Measurements from ENCODE around the gene PRRC1.

PRRC1 gene

DNA sequence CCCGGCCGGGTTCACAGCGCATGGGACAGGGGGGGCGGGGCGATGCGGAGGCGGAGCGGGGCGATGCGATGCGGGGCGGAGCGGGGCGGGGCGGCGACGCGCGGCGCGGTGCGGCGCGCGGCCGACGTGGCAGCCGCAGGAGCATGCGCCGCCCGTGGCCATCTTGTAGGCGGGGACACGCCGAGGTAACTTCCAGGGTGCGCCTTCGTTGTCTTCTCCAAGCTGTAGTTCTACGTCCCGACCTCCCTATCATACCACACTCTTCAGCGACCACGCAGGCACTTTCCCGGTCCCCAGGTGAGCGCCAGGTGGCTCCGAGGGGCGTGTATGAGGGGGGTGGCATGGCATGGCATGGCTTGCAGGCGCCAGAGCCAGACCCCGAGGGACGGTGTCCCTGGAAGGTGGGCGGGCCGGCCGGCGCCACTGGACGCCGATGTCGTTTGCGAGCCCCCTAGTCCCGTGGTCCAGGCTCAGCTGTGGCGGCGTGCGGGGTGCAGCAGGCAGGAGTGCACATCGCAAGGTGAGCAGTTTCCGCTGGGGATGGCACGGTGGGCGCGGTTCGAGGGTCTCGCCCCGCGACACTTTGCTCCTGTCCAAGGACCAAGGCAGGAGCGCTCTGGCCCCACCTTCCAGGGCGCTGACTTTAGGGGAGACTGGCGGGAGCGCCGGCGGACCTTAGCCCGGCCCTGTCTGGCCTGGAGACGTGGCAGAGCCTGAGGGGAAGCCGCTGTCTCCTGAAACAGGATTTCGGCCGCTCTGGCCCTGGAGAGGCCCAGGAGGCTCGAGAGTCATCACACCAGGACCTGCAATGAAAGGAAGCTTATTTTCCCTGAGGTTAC lies at the start of gene PRRC1:
PRRC1 (plus strand) TSS at position 161 of the 839 bp plus-strand sequence. CDS start 5,840 bp downstream, outside the sequence.
- TF ChIP-seq GATA3 (IDR thresholded peaks at IDR 0.05; ENCODE audit: low read depth, low read length) (no peak), GATA2 (IDR thresholded peaks at IDR 0.05; ENCODE audit: low read depth, low read length) (no peak)

DNA sequence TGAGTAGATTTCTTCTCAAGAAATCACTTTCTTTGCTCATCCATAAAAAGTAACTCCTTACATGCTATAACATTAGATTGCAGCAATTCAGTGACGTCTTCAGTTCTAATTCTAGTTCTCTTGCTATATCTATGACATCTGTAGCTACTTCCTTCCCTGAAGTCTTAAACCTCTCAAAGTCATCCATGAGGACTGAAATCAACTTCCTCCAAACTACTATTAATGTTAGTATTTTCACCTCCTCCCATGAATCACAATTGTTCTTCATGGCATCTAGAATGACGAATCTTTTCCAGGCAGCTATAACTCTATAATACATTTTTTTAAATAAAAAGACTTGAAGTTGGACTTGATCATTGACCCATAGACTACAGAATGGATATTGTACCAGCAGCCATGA lies 46.2 kb upstream of the PRRC1 start:
- TF ChIP-seq GATA3 (IDR thresholded peaks at IDR 0.05; ENCODE audit: low read depth, low read length) (no peak), GATA2 (IDR thresholded peaks at IDR 0.05; ENCODE audit: low read depth, low read length) (no peak)

DNA sequence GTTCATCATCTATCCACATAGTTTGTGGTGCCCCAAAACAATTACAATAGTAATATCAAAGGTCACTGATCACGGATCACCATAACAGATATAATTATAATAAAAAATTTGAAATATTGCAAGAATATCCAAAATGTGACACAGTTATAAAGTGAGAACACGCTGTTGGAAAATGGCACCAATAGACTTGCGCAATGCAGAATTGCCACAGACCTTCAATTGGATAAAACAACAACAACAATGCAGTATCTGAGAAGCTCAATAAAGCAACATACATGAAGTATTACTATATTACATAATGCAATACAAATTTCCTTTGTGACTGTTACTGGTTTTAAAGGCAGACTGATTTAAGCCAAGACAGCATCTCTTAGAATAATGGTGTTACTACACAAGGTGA lies 44.7 kb upstream of the PRRC1 start:
- no peak for TF ChIP-seq GATA3 (IDR thresholded peaks at IDR 0.05; ENCODE audit: low read depth, low read length)
- TF ChIP-seq GATA2 (IDR thresholded peaks at IDR 0.05; ENCODE audit: low read depth, low read length): no peak

DNA sequence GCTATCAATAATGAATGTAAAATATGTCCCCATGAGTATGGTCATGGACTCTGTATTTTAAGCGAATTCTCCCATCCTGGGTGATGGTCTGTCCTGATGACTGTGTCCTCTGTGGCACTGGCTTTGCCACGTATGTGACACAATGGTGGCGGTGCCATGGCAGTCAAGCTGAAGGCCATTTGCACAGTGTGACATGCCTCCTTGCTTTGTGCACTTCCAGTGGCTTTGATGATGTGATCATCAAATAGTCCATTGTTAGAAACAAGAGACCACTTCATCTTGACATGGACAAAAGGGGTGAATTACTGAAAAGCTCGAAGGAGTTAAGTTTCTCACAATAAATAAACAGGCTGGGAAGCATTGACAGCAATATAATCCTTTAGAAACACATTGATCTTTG lies 31.0 kb upstream of the PRRC1 start:
- TF ChIP-seq GATA2 (IDR thresholded peaks at IDR 0.05; ENCODE audit: low read depth, low read length) (no peak), GATA3 (IDR thresholded peaks at IDR 0.05; ENCODE audit: low read depth, low read length) (no peak)

DNA sequence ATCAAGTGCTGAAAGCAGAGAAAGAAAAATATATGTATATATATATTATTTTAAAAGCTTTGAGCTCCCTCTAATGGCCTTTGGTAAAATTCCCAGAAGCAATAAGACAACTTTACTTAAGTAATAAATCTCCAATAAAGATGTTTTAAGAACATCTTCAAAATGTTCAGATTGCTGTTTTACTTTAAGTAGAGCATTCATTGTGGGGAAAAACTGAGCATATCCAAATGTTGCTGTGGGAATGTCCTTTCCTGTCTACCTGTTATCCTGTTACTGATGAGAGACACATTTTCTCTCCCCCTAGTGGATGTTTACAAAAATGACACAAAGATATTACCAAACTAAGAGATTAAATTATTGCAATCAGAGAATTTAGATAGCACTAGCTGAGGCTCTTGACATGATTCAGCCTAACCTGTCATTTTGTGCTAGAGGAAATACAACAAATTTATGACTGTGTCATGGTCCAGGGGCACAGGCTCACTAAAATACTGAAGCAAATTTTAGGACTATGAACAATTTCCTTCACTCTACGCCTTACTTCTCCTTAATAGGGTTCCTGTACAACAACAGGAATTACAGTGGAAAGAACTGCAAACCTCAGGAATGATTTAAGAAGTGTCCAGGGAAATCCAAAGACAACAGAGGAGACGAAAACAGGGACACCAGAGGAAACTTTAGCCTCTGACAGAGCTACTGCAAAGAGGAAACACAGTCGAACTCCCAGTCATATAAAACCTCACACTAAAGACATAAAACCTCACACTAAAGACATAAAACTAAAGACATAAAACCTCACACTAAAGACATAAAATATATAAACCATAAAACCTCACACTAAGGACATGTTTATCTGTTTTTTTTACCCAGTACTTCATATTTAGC lies 24.3 kb upstream of the PRRC1 start:
- TF ChIP-seq GATA2 (IDR thresholded peaks at IDR 0.05; ENCODE audit: low read depth, low read length): no peak

DNA sequence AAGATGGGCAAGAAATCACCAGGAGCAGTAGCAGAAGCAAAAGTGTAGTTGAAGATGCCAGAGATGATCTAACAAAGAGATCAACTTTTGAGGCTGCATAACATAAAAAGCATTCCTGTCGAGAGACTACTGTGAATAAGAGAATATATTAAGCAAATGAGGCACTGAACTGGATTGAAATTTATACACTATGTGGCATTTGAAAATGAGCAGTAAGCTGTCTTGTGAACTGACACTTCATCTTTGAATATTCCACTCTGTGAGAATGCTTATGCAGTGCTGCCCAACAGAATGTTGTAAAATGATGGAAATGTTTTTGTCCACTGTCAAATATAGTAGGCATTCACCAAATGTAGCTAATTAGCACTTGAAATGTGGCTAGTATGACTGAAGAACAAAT lies 18.9 kb upstream of the PRRC1 start:
- TF ChIP-seq GATA2 (IDR thresholded peaks at IDR 0.05; ENCODE audit: low read depth, low read length) (no peak), GATA3 (IDR thresholded peaks at IDR 0.05; ENCODE audit: low read depth, low read length) (no peak)

DNA sequence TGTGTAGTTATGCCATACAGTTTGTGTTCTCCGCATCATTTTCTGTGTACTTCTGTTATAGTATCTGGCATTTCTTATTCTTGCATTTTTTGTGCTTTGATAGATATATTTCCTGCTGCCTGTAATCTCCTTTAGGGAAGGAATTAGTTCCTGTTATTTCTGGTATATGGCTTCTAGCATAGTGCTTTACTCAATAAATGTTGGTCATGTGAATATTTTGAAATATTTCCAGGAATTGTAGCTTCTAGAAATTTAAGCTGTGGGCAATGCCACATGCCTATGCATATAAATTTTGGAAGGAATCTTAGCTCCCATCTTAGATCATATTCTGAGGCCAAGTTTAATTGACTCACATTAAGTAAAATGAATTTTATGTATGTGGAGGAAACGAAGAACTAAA lies 11.5 kb upstream of the PRRC1 start:
- TF ChIP-seq GATA3 (IDR thresholded peaks at IDR 0.05; ENCODE audit: low read depth, low read length): no peak
- TF ChIP-seq GATA2 (IDR thresholded peaks at IDR 0.05; ENCODE audit: low read depth, low read length): no peak

DNA sequence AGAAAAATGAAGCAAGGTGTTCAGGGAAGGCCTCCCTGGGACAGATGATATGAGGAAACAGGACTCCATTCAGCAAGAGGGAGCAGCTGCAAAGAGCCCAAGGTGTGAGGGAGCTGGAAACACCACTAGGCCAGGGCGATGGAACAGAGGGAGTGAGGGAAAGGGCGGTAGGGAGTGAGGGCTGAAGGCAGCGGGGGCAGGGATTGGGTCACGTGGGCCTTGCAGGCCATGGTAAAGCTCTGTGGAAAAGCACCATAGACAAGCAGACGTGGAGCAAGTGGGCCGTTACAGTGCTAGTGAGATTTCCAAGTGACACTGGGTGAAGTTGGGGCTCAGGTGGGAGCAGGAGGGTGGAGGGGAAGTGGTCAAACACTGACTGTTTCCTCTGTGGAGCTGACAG lies 10.8 kb upstream of the PRRC1 start:
- no peak for TF ChIP-seq GATA2 (IDR thresholded peaks at IDR 0.05; ENCODE audit: low read depth, low read length)
- TF ChIP-seq GATA3 (IDR thresholded peaks at IDR 0.05; ENCODE audit: low read depth, low read length): no peak

DNA sequence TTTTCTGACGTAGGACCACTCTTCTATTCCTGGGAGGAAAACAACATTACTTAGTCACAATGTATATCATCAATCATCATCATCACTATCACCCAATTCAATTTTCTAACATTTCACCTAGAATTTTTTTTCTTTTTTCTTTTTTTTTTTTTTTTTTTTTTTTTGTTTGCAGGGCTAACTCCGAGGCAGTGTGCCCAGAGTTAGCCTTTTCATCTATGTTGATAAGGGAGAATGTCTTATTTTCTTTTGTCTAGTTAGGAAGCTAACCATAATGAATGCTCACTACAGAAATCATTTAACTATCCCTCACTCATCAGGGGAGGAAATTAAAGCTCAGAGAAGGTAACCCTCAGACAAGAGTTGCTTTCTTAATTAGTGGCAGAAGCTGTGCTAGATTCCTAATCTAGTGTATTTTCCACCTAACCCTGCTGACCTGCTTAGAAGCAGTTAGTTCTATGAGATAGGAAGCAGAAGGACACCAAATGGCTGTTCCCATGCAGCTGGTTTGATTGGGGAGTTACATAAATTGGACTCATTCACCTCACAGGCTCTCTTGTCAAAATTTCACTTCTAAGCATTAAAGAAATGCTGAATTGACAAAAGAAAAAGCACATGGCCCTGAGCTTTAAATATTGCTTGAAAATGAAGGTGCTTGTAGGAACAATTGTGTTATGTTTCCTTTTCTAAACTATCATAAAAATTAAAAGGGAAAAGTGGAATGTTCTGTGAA lies 8.6 kb upstream of the PRRC1 start:
- no peak for TF ChIP-seq GATA3 (IDR thresholded peaks at IDR 0.05; ENCODE audit: low read depth, low read length)
- no peak for TF ChIP-seq GATA2 (IDR thresholded peaks at IDR 0.05; ENCODE audit: low read depth, low read length)

DNA sequence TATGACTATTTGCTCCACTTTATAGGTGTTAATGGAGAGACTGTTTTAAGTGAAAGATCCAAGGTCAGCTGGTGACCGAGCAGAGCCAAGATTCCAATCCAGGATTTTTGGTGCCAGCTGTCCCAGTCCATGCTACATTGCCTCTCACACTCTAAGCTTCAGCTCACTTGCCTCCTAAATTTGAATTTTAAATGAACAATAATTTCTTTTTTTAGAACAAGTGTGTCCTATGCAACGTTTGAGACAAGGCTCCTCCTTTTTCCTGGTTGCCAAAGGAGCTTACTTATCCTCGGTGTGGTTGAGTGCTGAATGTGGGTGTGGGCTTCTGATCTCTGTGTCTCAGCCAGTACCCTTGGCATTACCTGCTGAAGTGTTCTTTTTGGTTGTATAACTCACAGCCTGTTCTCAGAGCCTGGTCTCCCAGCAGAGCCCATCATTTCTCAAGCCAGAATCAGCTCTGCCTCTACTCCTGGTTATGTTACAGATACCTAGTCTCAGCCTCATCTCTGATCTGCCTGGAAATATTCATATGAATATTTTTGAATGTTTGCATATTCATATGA lies 4.0 kb upstream of the PRRC1 start:
- TF ChIP-seq GATA2 (IDR thresholded peaks at IDR 0.05; ENCODE audit: low read depth, low read length) (no peak), GATA3 (IDR thresholded peaks at IDR 0.05; ENCODE audit: low read depth, low read length) (no peak)

DNA sequence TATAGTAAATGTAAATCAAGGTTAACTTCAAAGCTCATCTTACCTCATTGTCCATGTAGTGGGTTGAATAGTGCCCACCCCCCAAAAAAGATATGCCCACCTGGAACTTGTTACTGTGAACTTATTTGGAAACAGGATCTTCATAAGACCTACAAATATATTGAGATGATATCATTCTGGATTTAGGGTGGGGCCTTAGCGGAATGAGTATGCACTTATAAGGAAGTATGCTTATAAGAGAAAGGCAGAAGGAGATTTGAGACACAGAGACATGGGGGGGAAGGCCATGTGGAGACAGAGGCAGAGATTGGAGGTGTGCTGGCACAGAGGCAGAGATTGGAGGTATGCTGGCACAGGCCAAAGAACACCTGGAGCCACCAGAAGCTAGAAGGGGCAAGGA lies 2.6 kb upstream of the PRRC1 start:
- TF ChIP-seq GATA3 (IDR thresholded peaks at IDR 0.05; ENCODE audit: low read depth, low read length): no peak
- TF ChIP-seq GATA2 (IDR thresholded peaks at IDR 0.05; ENCODE audit: low read depth, low read length): no peak

DNA sequence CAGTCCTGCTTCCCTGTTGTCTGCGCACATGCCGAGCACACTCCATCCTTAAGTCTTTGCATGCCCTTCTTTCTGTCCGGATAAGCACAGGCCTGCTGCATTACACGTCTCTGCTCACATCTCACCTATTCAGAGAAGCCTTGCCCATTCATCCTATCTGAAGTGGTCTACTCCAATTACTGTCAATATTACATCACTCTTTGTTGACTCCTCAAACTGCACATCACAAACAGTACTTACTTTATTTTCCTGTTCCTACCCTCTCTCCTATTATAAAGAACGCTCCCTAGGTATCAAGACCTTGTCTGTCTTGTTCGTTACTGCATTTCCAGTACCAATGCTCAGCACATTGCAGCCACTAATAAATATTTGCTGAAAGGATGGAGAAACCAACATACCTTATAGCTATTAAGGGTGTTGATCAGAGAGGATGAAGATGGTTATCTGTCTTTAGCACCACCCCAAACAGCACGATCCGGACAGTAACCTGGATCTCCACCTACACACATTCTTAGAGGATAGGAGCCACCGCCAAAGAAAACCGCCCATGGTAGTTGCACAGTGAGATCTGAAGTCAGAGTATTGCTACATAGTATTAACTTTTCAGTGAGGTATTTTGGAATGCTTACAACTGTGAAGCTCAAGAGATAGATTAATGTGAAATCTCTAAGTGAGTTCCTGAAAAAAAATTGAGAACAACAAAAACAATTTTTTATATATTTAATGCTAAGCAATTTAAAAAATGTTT lies 1.6 kb upstream of the PRRC1 start:
- TF ChIP-seq GATA2 (IDR thresholded peaks at IDR 0.05; ENCODE audit: low read depth, low read length): no peak
- TF ChIP-seq GATA3 (IDR thresholded peaks at IDR 0.05; ENCODE audit: low read depth, low read length): no peak

DNA sequence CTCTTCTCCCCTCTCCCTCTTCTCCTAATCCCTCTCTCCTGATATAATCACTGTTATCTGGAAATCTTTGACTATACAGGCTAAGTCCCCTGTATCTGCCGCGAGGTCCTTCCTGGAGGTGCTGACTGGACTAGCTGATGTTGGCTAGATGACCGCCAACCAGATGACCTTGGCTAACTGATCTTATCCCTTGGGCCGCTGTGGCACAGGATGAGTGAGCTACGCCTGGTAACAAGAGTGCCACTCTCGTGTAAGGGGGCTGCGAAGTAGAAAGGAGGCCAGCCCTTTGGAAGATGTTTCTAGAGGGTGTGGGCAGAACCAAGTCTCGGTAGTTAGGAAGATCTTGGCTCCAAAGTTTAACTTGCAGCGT lies 345 bp upstream of the PRRC1 start:
- TF ChIP-seq GATA2 (IDR thresholded peaks at IDR 0.05; ENCODE audit: low read depth, low read length) (peak; percentile 88), GATA3 (IDR thresholded peaks at IDR 0.05; ENCODE audit: low read depth, low read length) (peak; percentile 56)

Data from SH-SY5Y (cell line).